T-cell (primary cell): ENCODE results near the gene PLEKHH1. TPM values are rescaled to one million over a fixed set of nuclear protein-coding genes. Genes with fewer than 3 reads are reported as not detected.
A peak's percentile ranks its signal among the peaks of the same experiment; 100 is the strongest.

ENCODE experiments used
- ATAC-seq, 4 experiments: fragments of 200-7000 bp in 3 of 4; fragments of 150-1000 bp in 1 of 4; cut with Tn5 transposase; replicated peaks in 1 of 4; 1 replicate in 3 of 4; 2 replicates in 1 of 4; pipeline ENCODE4 v1.10.0; 2021; ENCODE audit warnings: moderate library complexity in 3 of 4, mild to moderate bottlenecking in 2 of 4, moderate number of reproducible peaks in 1 of 4
- CTCF ChIA-PET, 2 donors: fragments of 300-600 bp; sonication (Branson Sonifier 250); formaldehyde crosslinking; loops; one replicate each; lab custom pipeline; 2022; ENCODE audit warnings: antibody characterized with exemption in 2 of 2; lab: Charles Lee
- POLR2A ChIA-PET, 2 donors: fragments of 300-600 bp; sonication (Branson Sonifier 250); formaldehyde crosslinking; loops; one replicate each; lab custom pipeline; 2022; ENCODE audit warnings: antibody characterized with exemption in 2 of 2; lab: Charles Lee
- DNase-seq, 35 experiments: peaks; one replicate each; pipeline versions ENCODE4 v3.0.0 to v3.0.0-alpha.2; 2013 to 2023
- H3K27ac ChIP-seq: one replicate; pipeline ENCODE4 v1.5.1; 2013; ENCODE audit warnings: low read length
- H3K27me3 ChIP-seq, 2 experiments: replicated peaks in 1 of 2; 1 replicate in 1 of 2; 2 replicates in 1 of 2; pipeline versions ENCODE4 v1.6.1 to v1.7.0; 2013; ENCODE audit warnings: low read length in 1 of 2, mixed read lengths in 1 of 2; ENCODE audit not compliant: control insufficient read depth in 2 of 2, insufficient read depth in 2 of 2; ENCODE audit errors: extremely low read depth in 1 of 2
- H3K36me3 ChIP-seq, 2 donors: 1 replicate in 1 of 2; 2 replicates in 1 of 2; pipeline versions ENCODE4 v1.6.1 to v1.7.0; 2013; ENCODE audit warnings: low read length in 1 of 2; ENCODE audit not compliant: control insufficient read depth in 2 of 2, insufficient read depth in 1 of 2; ENCODE audit errors: extremely low read depth in 1 of 2
- H3K4me1 ChIP-seq, 2 experiments: 1 replicate in 1 of 2; 2 replicates in 1 of 2; pipeline versions ENCODE4 v1.6.1 to v1.7.0; 2013; ENCODE audit warnings: low read length in 2 of 2, mixed read lengths in 1 of 2; ENCODE audit not compliant: insufficient read depth in 2 of 2, control insufficient read depth in 1 of 2; ENCODE audit errors: extremely low read depth in 1 of 2
- H3K4me3 ChIP-seq, 2 donors: 1 replicate in 1 of 2; 2 replicates in 1 of 2; pipeline versions ENCODE4 v1.5.1 to v1.7.0; 2013; ENCODE audit warnings: mild to moderate bottlenecking in 2 of 2, low read length in 1 of 2, moderate library complexity in 1 of 2; ENCODE audit not compliant: control insufficient read depth in 1 of 2; ENCODE audit errors: extremely low read depth in 1 of 2
- H3K9me3 ChIP-seq: 2 replicates; pipeline ENCODE4 v1.7.0; 2013
- H3K27ac Mint-ChIP-seq, 2 donors: one replicate each; pipeline ENCODE4 v1.8.0; 2020 to 2021; ENCODE audit warnings: mild to moderate bottlenecking in 2 of 2, mixed read lengths in 2 of 2
- H3K27me3 Mint-ChIP-seq, 2 donors: one replicate each; pipeline ENCODE4 v1.8.0; 2021 to 2022; ENCODE audit warnings: mixed read lengths in 2 of 2
- H3K36me3 Mint-ChIP-seq: one replicate; pipeline ENCODE4 v1.8.0; 2021; ENCODE audit warnings: mixed read lengths
- H3K4me1 Mint-ChIP-seq, 3 donors: one replicate each; pipeline ENCODE4 v1.8.0; 2020 to 2022; ENCODE audit warnings: mixed read lengths in 3 of 3, mild to moderate bottlenecking in 1 of 3
- H3K4me3 Mint-ChIP-seq, 3 donors: one replicate each; pipeline ENCODE4 v1.8.0; 2020 to 2022; ENCODE audit warnings: mild to moderate bottlenecking in 3 of 3, mixed read lengths in 3 of 3, moderate library complexity in 3 of 3
- H3K9me3 Mint-ChIP-seq, 3 donors: one replicate each; pipeline ENCODE4 v1.8.0; 2020 to 2022; ENCODE audit warnings: mixed read lengths in 3 of 3
- WGBS: methylation state at CpG from one replicate; pipeline ENCODE4 v1.1.5; 2013; ENCODE audit warnings: missing lambda C conversion rate; ENCODE audit not compliant: insufficient coverage; 5-methylcytosine and 5-hydroxymethylcytosine counted together
- total RNA-seq, 35 experiments: library from RNA in 6 of 35; stranded (reverse) in 6 of 35; fragments of 120-200 nt in 1 of 35; gene quantifications; one replicate each; pipeline versions ENCODE4 v1.2.1 to v1.2.4 and lab custom pipeline; 2013 to 2026

PLEKHH1 gene
- total RNA-seq, 5 donors from 2014 or later (not counting 1 experiment from before 2014, with no cell fraction given), result 0.20 to 1.0 (median 0.58) TPM

- ChIA-PET CTCF (interaction anchor here (0.6 to 4.5 kb wide), 22 partner anchors 8 to 1346 kb away, joined by 3 to 67 read pairs (median 4); no protein-coding TSS in a partner anchor), POLR2A (interaction anchor here in 1 of 2 donors (0.8 kb wide), 1 partner anchor 144 kb away, joined by 4 read pairs; no protein-coding TSS in a partner anchor)
- Mint-ChIP-seq H3K36me3 (no peaks in the 10 kb centered on the region), H3K4me1 (peaks cover 0 to 6% (median 0%) of the 10 kb centered on the region in 3 donors), H3K27me3 (peaks cover 5 to 8% of the 10 kb centered on the region in 2 donors), H3K27ac (no peak overlapping the region), H3K9me3 (no peaks in the 10 kb centered on the region), H3K4me3 (no peak overlapping the region)
- no peak overlapping the region for H3K27ac ChIP-seq
- no peak overlapping the region for H3K4me3 ChIP-seq
- H3K9me3 ChIP-seq, result no peaks in the 10 kb centered on the region
- H3K4me1 ChIP-seq, result no peaks in the 10 kb centered on the region
- peak; percentile 29 to 80 (median 61) for DNase-seq
- H3K27me3 ChIP-seq, result peaks cover 0 to 26% of the 10 kb centered on the region in 2 experiments
- ATAC-seq, result peak; percentile 78 to 92 (median 90)
- WGBS, result 34% methylated on average over 9 of the region's 14 CpGs
- H3K36me3 ChIP-seq, result no peaks in the 10 kb centered on the region
Observed at GRCh38 chr14:67571275-67571990, 38.3 kb downstream of the PLEKHH1 start.

DNA sequence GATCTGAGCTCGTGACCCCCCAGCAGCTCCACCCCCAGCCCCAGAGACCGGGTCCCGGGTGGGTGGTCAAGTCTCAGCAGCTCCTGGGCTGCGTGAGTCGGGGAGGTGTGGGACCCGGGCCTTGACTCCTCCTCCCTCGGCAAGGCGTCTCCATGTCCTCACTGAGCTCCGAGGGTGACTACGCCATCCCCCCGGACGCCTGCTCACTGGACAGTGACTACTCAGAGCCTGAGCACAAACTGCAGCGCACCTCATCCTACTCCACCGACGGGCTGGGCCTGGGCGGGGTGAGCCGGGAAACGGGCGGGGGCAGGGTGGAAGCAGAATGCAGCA is 38.9 kb downstream of the PLEKHH1 start:
- Mint-ChIP-seq H3K4me3 (no peak overlapping the region), H3K36me3 (no peaks in the 10 kb centered on the region), H3K4me1 (peaks cover 0 to 6% (median 0%) of the 10 kb centered on the region in 3 donors), H3K27me3 (peaks cover 5 to 8% of the 10 kb centered on the region in 2 donors), H3K27ac (no peak overlapping the region), H3K9me3 (no peaks in the 10 kb centered on the region)
- POLR2A ChIA-PET, result interaction anchor here in 1 of 2 donors (0.8 kb wide), 1 partner anchor 144 kb away, joined by 4 read pairs; no protein-coding TSS in a partner anchor
- DNase-seq (no peak), ATAC-seq (no peak)
- no peak overlapping the region for H3K4me3 ChIP-seq
- CTCF ChIA-PET, result interaction anchor here (0.6 to 4.5 kb wide), 16 partner anchors 8 to 152 kb away, joined by 3 to 67 read pairs (median 4); no protein-coding TSS in a partner anchor
- no peak overlapping the region for H3K27ac ChIP-seq
- no peaks in the 10 kb centered on the region for H3K36me3 ChIP-seq
- 88% methylated on average over 13 of the region's 19 CpGs for WGBS
- peaks cover 0 to 26% of the 10 kb centered on the region in 2 experiments for H3K27me3 ChIP-seq
- H3K9me3 ChIP-seq, result no peaks in the 10 kb centered on the region
- no peaks in the 10 kb centered on the region for H3K4me1 ChIP-seq

GRCh38 chr14:67572608-67573007 is 39.5 kb downstream of the PLEKHH1 start:
- Histone ChIP-seq H3K4me3 (no peak overlapping the region), H3K27ac (no peak overlapping the region), H3K4me1 (no peaks in the 10 kb centered on the region), H3K36me3 (no peaks in the 10 kb centered on the region), H3K27me3 (peaks cover 0 to 26% of the 10 kb centered on the region in 2 experiments), H3K9me3 (no peaks in the 10 kb centered on the region)
- H3K9me3 Mint-ChIP-seq, result no peaks in the 10 kb centered on the region
- H3K27me3 Mint-ChIP-seq, result peaks cover 5 to 8% of the 10 kb centered on the region in 2 donors
- DNase-seq (no peak), ATAC-seq (no peak)
- ChIA-PET CTCF (interaction anchor here (0.6 to 4.5 kb wide), 7 partner anchors 10 to 151 kb away, joined by 3 to 67 read pairs (median 4); no protein-coding TSS in a partner anchor), POLR2A (no interaction called here)
- H3K4me3 Mint-ChIP-seq, result no peak overlapping the region
- no peaks in the 10 kb centered on the region for H3K36me3 Mint-ChIP-seq
- no peak overlapping the region for H3K27ac Mint-ChIP-seq
- WGBS, result 96% methylated on average over 3 of the region's 5 CpGs
- peaks cover 0 to 6% (median 0%) of the 10 kb centered on the region in 3 donors for H3K4me1 Mint-ChIP-seq

- Mint-ChIP-seq H3K4me3 (no peak overlapping the region), H3K27me3 (peaks cover 5 to 8% of the 10 kb centered on the region in 2 donors), H3K9me3 (no peaks in the 10 kb centered on the region), H3K27ac (no peak overlapping the region), H3K4me1 (peaks cover 0 to 6% (median 0%) of the 10 kb centered on the region in 3 donors), H3K36me3 (no peaks in the 10 kb centered on the region)
- no peaks in the 10 kb centered on the region for H3K36me3 ChIP-seq
- WGBS, result 77% methylated on average over 11 of the region's 15 CpGs
- POLR2A ChIA-PET, result no interaction called here
- H3K4me1 ChIP-seq, result no peaks in the 10 kb centered on the region
- H3K4me3 ChIP-seq, result no peak overlapping the region
- H3K27ac ChIP-seq, result no peak overlapping the region
- ATAC-seq (no peak), DNase-seq (no peak)
- CTCF ChIA-PET, result interaction anchor here in 1 of 2 donors (4.5 kb wide), 1 partner anchor 144 kb away, joined by 67 read pairs; no protein-coding TSS in a partner anchor
- H3K9me3 ChIP-seq, result no peaks in the 10 kb centered on the region
- H3K27me3 ChIP-seq, result peaks cover 0 to 26% of the 10 kb centered on the region in 2 experiments
Observed at GRCh38 chr14:67573228-67574010, 40.3 kb downstream of the PLEKHH1 start.

DNA sequence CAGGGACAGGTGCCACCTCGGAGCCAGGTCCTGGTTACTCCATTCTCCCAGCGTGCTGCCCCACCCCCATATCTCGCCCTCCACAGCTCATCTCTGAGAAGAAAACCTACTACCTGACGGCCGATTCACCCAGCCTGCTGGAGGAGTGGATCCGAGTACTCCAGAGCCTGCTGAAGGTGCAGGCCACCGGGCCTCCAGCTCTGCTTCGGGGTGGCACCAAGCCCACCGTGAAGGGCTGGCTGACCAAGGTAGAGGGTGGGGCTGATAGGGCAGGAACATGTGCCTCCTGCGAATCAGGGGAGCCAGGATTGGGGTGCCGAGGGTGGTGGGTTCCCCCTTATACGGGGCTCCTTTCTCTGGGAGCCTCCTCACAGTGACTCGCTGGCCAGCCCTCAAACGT is 41.1 kb downstream of the PLEKHH1 start:
- no peaks in the 10 kb centered on the region for H3K9me3 ChIP-seq
- H3K4me3 Mint-ChIP-seq, result no peak overlapping the region
- H3K4me3 ChIP-seq, result no peak overlapping the region
- DNase-seq, result no peak
- no peak overlapping the region for H3K27ac Mint-ChIP-seq
- no peaks in the 10 kb centered on the region for H3K4me1 ChIP-seq
- H3K9me3 Mint-ChIP-seq, result no peaks in the 10 kb centered on the region
- peaks cover 5 to 8% of the 10 kb centered on the region in 2 donors for H3K27me3 Mint-ChIP-seq
- H3K36me3 Mint-ChIP-seq, result no peaks in the 10 kb centered on the region
- CTCF ChIA-PET, result interaction anchor here in 1 of 2 donors (0.9 to 4.5 kb wide), 2 partner anchors 144 to 146 kb away, joined by 3 to 67 read pairs; no protein-coding TSS in a partner anchor
- peaks cover 0 to 26% of the 10 kb centered on the region in 2 experiments for H3K27me3 ChIP-seq
- ATAC-seq, result no peak
- no peak overlapping the region for H3K27ac ChIP-seq
- H3K4me1 Mint-ChIP-seq, result peaks cover 0 to 6% (median 0%) of the 10 kb centered on the region in 3 donors
- WGBS, result 80% methylated on average over 10 of the region's 14 CpGs
- POLR2A ChIA-PET, result no interaction called here
- H3K36me3 ChIP-seq, result no peaks in the 10 kb centered on the region

GRCh38 chr14:67574806-67575205 is 41.7 kb downstream of the PLEKHH1 start:
- peaks cover 0 to 6% (median 0%) of the 10 kb centered on the region in 3 donors for H3K4me1 Mint-ChIP-seq
- H3K27me3 ChIP-seq, result peaks cover 0 to 21% of the 10 kb centered on the region in 2 experiments
- H3K9me3 Mint-ChIP-seq, result no peaks in the 10 kb centered on the region
- H3K4me3 ChIP-seq, result no peak overlapping the region
- WGBS, result 95% methylated on average over 5 of the region's 7 CpGs
- H3K4me3 Mint-ChIP-seq, result no peak overlapping the region
- H3K4me1 ChIP-seq, result no peaks in the 10 kb centered on the region
- no peak for ATAC-seq
- no peak for DNase-seq
- H3K27me3 Mint-ChIP-seq, result peaks cover 5 to 8% of the 10 kb centered on the region in 2 donors
- H3K36me3 ChIP-seq, result no peaks in the 10 kb centered on the region
- ChIA-PET POLR2A (no interaction called here), CTCF (interaction anchor here in 1 of 2 donors (0.9 kb wide), 1 partner anchor 147 kb away, joined by 3 read pairs; no protein-coding TSS in a partner anchor)
- H3K36me3 Mint-ChIP-seq, result no peaks in the 10 kb centered on the region
- H3K27ac Mint-ChIP-seq, result no peak overlapping the region
- H3K27ac ChIP-seq, result no peak overlapping the region
- H3K9me3 ChIP-seq, result no peaks in the 10 kb centered on the region
